Glomerular endothelial cell (primary cell): ENCODE measurements around the gene GOLPH3L. TPM values are rescaled to one million over a fixed set of nuclear protein-coding genes. Genes with fewer than 3 reads are reported as not detected.
"Not testable (repeated sequence)": the region's sequence is repeated elsewhere in the genome, so short reads cannot be mapped to it uniquely, and the experiment has no call there.

Source experiments
- DNase-seq: peaks from one replicate; pipeline ENCODE4 v3.0.0-alpha.2; 2011; ENCODE audit warnings: low read depth, low spot score; ENCODE audit errors: extremely low read depth
- total RNA-seq: library from RNA; depleted of rRNA; stranded (reverse); fragments of >200 nt; gene quantifications from 2 replicates; pipeline ENCODE4 v1.2.3, GENCODE V29; 2015

The GOLPH3L gene
- total RNA-seq, 1 donor from 2014 or later, result 20.4 TPM

GRCh38 chr1:150619576-150620509, 77.1 kb downstream of the GOLPH3L start:
- no peak for DNase-seq

GRCh38 chr1:150615346-150616201, 81.4 kb downstream of the GOLPH3L start:
- DNase-seq, result no peak

- peak; percentile 96 for DNase-seq
These were observed 83.7 kb downstream of the GOLPH3L start for GRCh38 chr1:150613061-150613920.

GRCh38 chr1:150612014-150612345, 85.0 kb downstream of the GOLPH3L start:
- DNase-seq, result no peak

GRCh38 chr1:150610576-150610975, 86.4 kb downstream of the GOLPH3L start:
- DNase-seq, result no peak

- no peak for DNase-seq
These were observed 87.2 kb downstream of the GOLPH3L start for GRCh38 chr1:150609732-150610131.

- no peak for DNase-seq
These were observed 90.4 kb downstream of the GOLPH3L start for GRCh38 chr1:150606463-150607142.

GRCh38 chr1:150605451-150605731, 91.6 kb downstream of the GOLPH3L start:
- not testable (repeated sequence) for DNase-seq

- no peak for DNase-seq
These were observed 92.7 kb downstream of the GOLPH3L start for GRCh38 chr1:150604226-150604588.

- DNase-seq, result no peak
These were observed 93.2 kb downstream of the GOLPH3L start for GRCh38 chr1:150603711-150604110.

GRCh38 chr1:150602372-150602771, 94.6 kb downstream of the GOLPH3L start:
- not testable (repeated sequence) for DNase-seq

- no peak for DNase-seq
These were observed 95.4 kb downstream of the GOLPH3L start for GRCh38 chr1:150601540-150601939.

GRCh38 chr1:150598346-150598745, 98.6 kb downstream of the GOLPH3L start:
- not testable (repeated sequence) for DNase-seq

- DNase-seq, result no peak
These were observed 100.0 kb downstream of the GOLPH3L start for GRCh38 chr1:150596976-150597375.

Other genes with a start within 250 kb of the GOLPH3L start
- gene TARS2, start 209.7 kb downstream of the GOLPH3L start, total RNA-seq, result 12.9 and 14.2 TPM in 2 replicates
- gene ECM1, start 189.0 kb downstream of the GOLPH3L start, total RNA-seq, result 4.2 and 5.1 TPM in 2 replicates
- gene FALEC, start 181.4 kb downstream of the GOLPH3L start, total RNA-seq, result not detected in 2 replicates
- gene ADAMTSL4, start 147.7 kb downstream of the GOLPH3L start, total RNA-seq, result 1.3 and 2.6 TPM in 2 replicates
- gene MCL1, start 117.5 kb downstream of the GOLPH3L start, total RNA-seq, result 210 and 246 TPM in 2 replicates
- gene ENSA, start 67.5 kb downstream of the GOLPH3L start, total RNA-seq, result 152 and 244 TPM in 2 replicates
- 0.47 TPM in 1 of 2 replicates, not detected in the other for gene HORMAD1, start 23.7 kb upstream of the GOLPH3L start, total RNA-seq
- gene CTSS, start 68.6 kb upstream of the GOLPH3L start, total RNA-seq, result 87.7 and 137 TPM in 2 replicates
- gene CTSK, start 111.1 kb upstream of the GOLPH3L start, total RNA-seq, result 2.3 and 5.5 TPM in 2 replicates
- gene ARNT, start 179.4 kb upstream of the GOLPH3L start, total RNA-seq, result 20.4 and 28.1 TPM in 2 replicates
- gene CTXND2, start 190.0 kb upstream of the GOLPH3L start, total RNA-seq, result not detected in 2 replicates
- 23.1 and 29.5 TPM in 2 replicates for gene SETDB1, start 229.2 kb upstream of the GOLPH3L start, total RNA-seq